ENCODE measurements around the gene APOL1.

- no peak for TF ChIP-seq POLR2AphosphoS5 (IDR thresholded peaks at IDR 0.05)
- no peak for TF ChIP-seq CTCF (IDR thresholded peaks at IDR 0.05 in 8 of 11, conservative IDR thresholded peaks at IDR 0.05 in 3 of 11)
- TF ChIP-seq POLR2A (IDR thresholded peaks at IDR 0.05) = no peak
Measured at GRCh38 chr22:36218648-36219193, 34.2 kb upstream of the APOL1 start.
